Loucy (cell line): ENCODE measurements around the gene SAMD4A.

ENCODE experiments used
- EZH2phosphoT487 ChIP-seq: fragments of 200-600 bp; IDR thresholded peaks from 2 replicates; pipeline ENCODE4 v1.6.1; 2018; ENCODE audit warnings: antibody characterized with exemption, mild to moderate bottlenecking, moderate library complexity, borderline replicate concordance
- TF ChIP-seq, protein P1 (sequence below): fragments of 200-600 bp; sonication (generic); conservative IDR thresholded peaks from 2 replicates; pipeline ENCODE4 v1.5.1; 2014; ENCODE audit warnings: mild to moderate bottlenecking, antibody characterized with exemption, low read length

DNA sequence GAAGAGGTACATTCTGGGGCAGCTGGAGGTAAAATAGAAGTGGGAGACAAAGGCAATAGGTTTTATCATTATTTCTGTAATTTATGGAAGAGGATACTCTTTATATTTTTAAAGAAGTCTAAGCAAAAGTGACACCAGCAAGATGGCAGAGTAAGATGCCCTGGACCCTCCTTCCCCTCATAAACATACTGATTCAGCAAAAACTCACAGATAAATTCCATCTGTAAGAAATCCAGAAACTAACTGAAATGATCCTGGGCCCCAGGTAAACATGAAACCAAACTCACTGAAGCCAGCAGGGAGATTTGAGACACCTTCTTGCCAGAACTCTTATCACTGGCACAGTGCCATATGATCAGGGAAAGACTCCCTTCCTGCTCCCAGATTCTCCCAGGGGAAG lies 255.8 kb downstream of the SAMD4A start:
- TF ChIP-seq, protein P1, sequence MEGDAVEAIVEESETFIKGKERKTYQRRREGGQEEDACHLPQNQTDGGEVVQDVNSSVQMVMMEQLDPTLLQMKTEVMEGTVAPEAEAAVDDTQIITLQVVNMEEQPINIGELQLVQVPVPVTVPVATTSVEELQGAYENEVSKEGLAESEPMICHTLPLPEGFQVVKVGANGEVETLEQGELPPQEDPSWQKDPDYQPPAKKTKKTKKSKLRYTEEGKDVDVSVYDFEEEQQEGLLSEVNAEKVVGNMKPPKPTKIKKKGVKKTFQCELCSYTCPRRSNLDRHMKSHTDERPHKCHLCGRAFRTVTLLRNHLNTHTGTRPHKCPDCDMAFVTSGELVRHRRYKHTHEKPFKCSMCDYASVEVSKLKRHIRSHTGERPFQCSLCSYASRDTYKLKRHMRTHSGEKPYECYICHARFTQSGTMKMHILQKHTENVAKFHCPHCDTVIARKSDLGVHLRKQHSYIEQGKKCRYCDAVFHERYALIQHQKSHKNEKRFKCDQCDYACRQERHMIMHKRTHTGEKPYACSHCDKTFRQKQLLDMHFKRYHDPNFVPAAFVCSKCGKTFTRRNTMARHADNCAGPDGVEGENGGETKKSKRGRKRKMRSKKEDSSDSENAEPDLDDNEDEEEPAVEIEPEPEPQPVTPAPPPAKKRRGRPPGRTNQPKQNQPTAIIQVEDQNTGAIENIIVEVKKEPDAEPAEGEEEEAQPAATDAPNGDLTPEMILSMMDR, result no peak
- no peak for TF ChIP-seq EZH2phosphoT487
